ENCODE results near the gene MRPL52.

DNA sequence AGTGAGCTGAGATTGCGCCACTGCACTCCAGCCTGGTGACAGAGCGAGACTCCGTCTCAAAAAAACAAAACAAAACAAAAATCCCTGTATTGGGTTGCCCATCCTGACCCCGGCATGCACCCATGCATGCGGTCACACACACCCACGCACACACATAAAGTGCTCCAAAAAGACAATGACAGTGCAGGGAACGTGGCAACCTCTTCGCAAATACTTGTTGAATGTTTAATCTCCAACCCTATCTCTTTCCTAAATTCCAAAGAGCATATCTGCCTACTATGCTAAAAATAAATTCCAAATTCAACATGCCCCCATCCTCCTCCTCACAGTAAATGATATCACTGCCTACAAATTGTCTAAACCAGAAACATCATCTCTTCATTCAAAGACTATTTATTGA is 28.0 kb upstream of the MRPL52 start:
- TF ChIP-seq ZNF274 (IDR thresholded peaks at IDR 0.05; ENCODE audit: low read depth, low read length) (no peak), SUZ12 (IDR thresholded peaks at IDR 0.05; ENCODE audit: extremely low read depth, insufficient read depth, insufficient read length) (no peak), YY1 (IDR thresholded peaks at IDR 0.05; ENCODE audit: insufficient read depth, insufficient read length) (no peak)
